Measurements from ENCODE around the gene UBE2I.
A peak's percentile ranks its signal among the peaks of the same experiment; 100 is the strongest.

The UBE2I gene

GRCh38 chr16:1311212-1311737 lies 1.8 kb downstream of the UBE2I start:
- Histone ChIP-seq H3K36me3 (ENCODE audit: insufficient read depth, low read length) (peaks cover 36% of the 10 kb centered on the region), H3K4me2 (ENCODE audit: low read length) (peak overlapping the region; percentile 95), H3K4me1 (ENCODE audit: control insufficient read depth, insufficient read depth, low read length) (peaks cover 22% of the 10 kb centered on the region), H3K4me3 (ENCODE audit: low read length) (peak overlapping the region; percentile 69), H3K27me3 (ENCODE audit: control insufficient read depth, insufficient read depth, low read length) (no peaks in the 10 kb centered on the region), H3K9ac (ENCODE audit: low read depth, low read length) (peak overlapping the region; percentile 94), H3K9me3 (replicated peaks; ENCODE audit: low read length) (no peaks in the 10 kb centered on the region)

GRCh38 chr16:1311738-1312466 lies 2.5 kb downstream of the UBE2I start:
- Histone ChIP-seq H3K27me3 (ENCODE audit: control insufficient read depth, insufficient read depth, low read length) (no peaks in the 10 kb centered on the region), H3K4me3 (ENCODE audit: low read length) (peak overlapping the region; percentile 69), H3K4me1 (ENCODE audit: control insufficient read depth, insufficient read depth, low read length) (peaks cover 22% of the 10 kb centered on the region), H3K36me3 (ENCODE audit: insufficient read depth, low read length) (peaks cover 41% of the 10 kb centered on the region), H3K9me3 (replicated peaks; ENCODE audit: low read length) (no peaks in the 10 kb centered on the region), H3K4me2 (ENCODE audit: low read length) (peak overlapping the region; percentile 95), H3K9ac (ENCODE audit: low read depth, low read length) (peak overlapping the region; percentile 94)

- Histone ChIP-seq H3K9ac (ENCODE audit: low read depth, low read length) (peak overlapping the region; percentile 94), H3K36me3 (ENCODE audit: insufficient read depth, low read length) (peaks cover 46% of the 10 kb centered on the region), H3K4me1 (ENCODE audit: control insufficient read depth, insufficient read depth, low read length) (peaks cover 22% of the 10 kb centered on the region), H3K4me2 (ENCODE audit: low read length) (peak overlapping the region; percentile 95), H3K27me3 (ENCODE audit: control insufficient read depth, insufficient read depth, low read length) (no peaks in the 10 kb centered on the region), H3K4me3 (ENCODE audit: low read length) (peak overlapping the region; percentile 69), H3K9me3 (replicated peaks; ENCODE audit: low read length) (no peaks in the 10 kb centered on the region)
These were observed 3.0 kb downstream of the UBE2I start for GRCh38 chr16:1312467-1312816.

- peak overlapping the region; percentile 23 for H3K4me2 ChIP-seq (ENCODE audit: low read length)
- H3K27me3 ChIP-seq (ENCODE audit: control insufficient read depth, insufficient read depth, low read length) = no peaks in the 10 kb centered on the region
- no peaks in the 10 kb centered on the region for H3K9me3 ChIP-seq (replicated peaks; ENCODE audit: low read length)
- no peak overlapping the region for H3K9ac ChIP-seq (ENCODE audit: low read depth, low read length)
- H3K36me3 ChIP-seq (ENCODE audit: insufficient read depth, low read length) = peaks cover 50% of the 10 kb centered on the region
- no peak overlapping the region for H3K4me3 ChIP-seq (ENCODE audit: low read length)
- H3K4me1 ChIP-seq (ENCODE audit: control insufficient read depth, insufficient read depth, low read length) = peaks cover 22% of the 10 kb centered on the region
These were observed 3.5 kb downstream of the UBE2I start for GRCh38 chr16:1312903-1313302.

GRCh38 chr16:1313721-1314369 lies 4.4 kb downstream of the UBE2I start:
- H3K4me2 ChIP-seq (ENCODE audit: low read length) = no peak overlapping the region
- peaks cover 60% of the 10 kb centered on the region for H3K36me3 ChIP-seq (ENCODE audit: insufficient read depth, low read length)
- H3K9me3 ChIP-seq (replicated peaks; ENCODE audit: low read length) = no peaks in the 10 kb centered on the region
- no peak overlapping the region for H3K9ac ChIP-seq (ENCODE audit: low read depth, low read length)
- H3K4me3 ChIP-seq (ENCODE audit: low read length) = no peak overlapping the region
- H3K4me1 ChIP-seq (ENCODE audit: control insufficient read depth, insufficient read depth, low read length) = peaks cover 22% of the 10 kb centered on the region
- H3K27me3 ChIP-seq (ENCODE audit: control insufficient read depth, insufficient read depth, low read length) = no peaks in the 10 kb centered on the region

GRCh38 chr16:1314399-1315068 lies 5.1 kb downstream of the UBE2I start:
- Histone ChIP-seq H3K4me1 (ENCODE audit: control insufficient read depth, insufficient read depth, low read length) (peaks cover 22% of the 10 kb centered on the region), H3K4me3 (ENCODE audit: low read length) (no peak overlapping the region), H3K36me3 (ENCODE audit: insufficient read depth, low read length) (peaks cover 67% of the 10 kb centered on the region), H3K9ac (ENCODE audit: low read depth, low read length) (no peak overlapping the region), H3K4me2 (ENCODE audit: low read length) (no peak overlapping the region), H3K27me3 (ENCODE audit: control insufficient read depth, insufficient read depth, low read length) (no peaks in the 10 kb centered on the region), H3K9me3 (replicated peaks; ENCODE audit: low read length) (no peaks in the 10 kb centered on the region)

- Histone ChIP-seq H3K9me3 (replicated peaks; ENCODE audit: low read length) (no peaks in the 10 kb centered on the region), H3K4me1 (ENCODE audit: control insufficient read depth, insufficient read depth, low read length) (peaks cover 22% of the 10 kb centered on the region), H3K4me3 (ENCODE audit: low read length) (no peak overlapping the region), H3K27me3 (ENCODE audit: control insufficient read depth, insufficient read depth, low read length) (no peaks in the 10 kb centered on the region), H3K9ac (ENCODE audit: low read depth, low read length) (no peak overlapping the region), H3K4me2 (ENCODE audit: low read length) (no peak overlapping the region), H3K36me3 (ENCODE audit: insufficient read depth, low read length) (peaks cover 75% of the 10 kb centered on the region)
These were observed 5.9 kb downstream of the UBE2I start for GRCh38 chr16:1315081-1316032.

- Histone ChIP-seq H3K27me3 (ENCODE audit: control insufficient read depth, insufficient read depth, low read length) (no peaks in the 10 kb centered on the region), H3K36me3 (ENCODE audit: insufficient read depth, low read length) (peaks cover 81% of the 10 kb centered on the region), H3K4me3 (ENCODE audit: low read length) (no peak overlapping the region), H3K4me1 (ENCODE audit: control insufficient read depth, insufficient read depth, low read length) (peaks cover 20% of the 10 kb centered on the region), H3K4me2 (ENCODE audit: low read length) (no peak overlapping the region), H3K9ac (ENCODE audit: low read depth, low read length) (no peak overlapping the region), H3K9me3 (replicated peaks; ENCODE audit: low read length) (no peaks in the 10 kb centered on the region)
These were observed 6.6 kb downstream of the UBE2I start for GRCh38 chr16:1316033-1316405.

GRCh38 chr16:1317479-1318267 lies 8.2 kb downstream of the UBE2I start:
- Histone ChIP-seq H3K9ac (ENCODE audit: low read depth, low read length) (no peak overlapping the region), H3K4me1 (ENCODE audit: control insufficient read depth, insufficient read depth, low read length) (peaks cover 4% of the 10 kb centered on the region), H3K36me3 (ENCODE audit: insufficient read depth, low read length) (peaks cover 83% of the 10 kb centered on the region), H3K27me3 (ENCODE audit: control insufficient read depth, insufficient read depth, low read length) (no peaks in the 10 kb centered on the region), H3K4me2 (ENCODE audit: low read length) (no peak overlapping the region), H3K4me3 (ENCODE audit: low read length) (no peak overlapping the region), H3K9me3 (replicated peaks; ENCODE audit: low read length) (no peaks in the 10 kb centered on the region)

- Histone ChIP-seq H3K36me3 (ENCODE audit: insufficient read depth, low read length) (peaks cover 79% of the 10 kb centered on the region), H3K9me3 (replicated peaks; ENCODE audit: low read length) (no peaks in the 10 kb centered on the region), H3K9ac (ENCODE audit: low read depth, low read length) (no peak overlapping the region), H3K27me3 (ENCODE audit: control insufficient read depth, insufficient read depth, low read length) (no peaks in the 10 kb centered on the region), H3K4me2 (ENCODE audit: low read length) (no peak overlapping the region), H3K4me3 (ENCODE audit: low read length) (no peak overlapping the region), H3K4me1 (ENCODE audit: control insufficient read depth, insufficient read depth, low read length) (no peaks in the 10 kb centered on the region)
These were observed 8.8 kb downstream of the UBE2I start for GRCh38 chr16:1318268-1318545.
